Mucosa of gallbladder (tissue), 1 donor: ENCODE data around the gene JARID2. TPM values are rescaled to one million over a fixed set of nuclear protein-coding genes. Genes with fewer than 3 reads are reported as not detected.

Source experiments
- DNase-seq: peaks from one replicate; pipeline ENCODE4 v3.0.0-alpha.2; 2020; ENCODE audit warnings: low spot score
- total RNA-seq: library from RNA; stranded (reverse); gene quantifications from one replicate; pipeline ENCODE4 v1.2.1, GENCODE V29; 2021
- donor health status: DM: no; HTN: no; CAD: no.

Gene JARID2
- total RNA-seq, 1 donor from 2014 or later: 10.7 TPM

GRCh38 chr6:15246666-15247499, 1.0 kb downstream of the JARID2 start:
- DNase-seq: no peak

GRCh38 chr6:15247500-15248450, 1.9 kb downstream of the JARID2 start:
- peak; percentile 42 for DNase-seq

GRCh38 chr6:15248451-15249370, 2.8 kb downstream of the JARID2 start:
- DNase-seq: peak; percentile 97

GRCh38 chr6:15249371-15250019, 3.6 kb downstream of the JARID2 start:
- DNase-seq: no peak

- no peak for DNase-seq
Measured at GRCh38 chr6:15250187-15251168, 4.6 kb downstream of the JARID2 start.

- no peak for DNase-seq
Measured at GRCh38 chr6:15252195-15252594, 6.3 kb downstream of the JARID2 start.

GRCh38 chr6:15253203-15254022, 7.5 kb downstream of the JARID2 start:
- DNase-seq: no peak

GRCh38 chr6:15254070-15254975, 8.5 kb downstream of the JARID2 start:
- no peak for DNase-seq

GRCh38 chr6:15255481-15255880, 9.6 kb downstream of the JARID2 start:
- DNase-seq: no peak

- no peak for DNase-seq
Measured at GRCh38 chr6:15255909-15256395, 10.1 kb downstream of the JARID2 start.

GRCh38 chr6:15256538-15257271, 10.8 kb downstream of the JARID2 start:
- DNase-seq: no peak

- DNase-seq: no peak
Measured at GRCh38 chr6:15257357-15258132, 11.7 kb downstream of the JARID2 start.

- no peak for DNase-seq
Measured at GRCh38 chr6:15259766-15260098, 13.9 kb downstream of the JARID2 start.

- no peak for DNase-seq
Measured at GRCh38 chr6:15260099-15260821, 14.4 kb downstream of the JARID2 start.

- DNase-seq: no peak
Measured at GRCh38 chr6:15263780-15264374, 18.0 kb downstream of the JARID2 start.
